Measurements from ENCODE around the gene RELB. TPM values are rescaled to one million over a fixed set of nuclear protein-coding genes. Genes with fewer than 3 reads are reported as not detected.

The RELB gene
- total and polyA plus RNA-seq, 12 donors: 2.0 to 39.1 (median 12.0) TPM

GRCh38 chr19:44973982-44974735 lies 27.1 kb upstream of the RELB start:
- H3K27me3 ChIP-seq: no peaks in the 10 kb centered on the region
- H3K4me1 ChIP-seq (replicated peaks in 1 of 2): peaks cover 8 to 29% of the 10 kb centered on the region in 2 donors
- no peak overlapping the region for H3K4me3 ChIP-seq
- H3K9me3 ChIP-seq (replicated peaks in 1 of 3): no peaks in the 10 kb centered on the region
- H3K27ac ChIP-seq: peak overlapping the region in 4 of 5 donors; percentile 70 to 92 (median 76)
- no peak for DNase-seq
- WGBS, 4 donors: 89 to 93% (median 91%) methylated on average over 15 to 21 of the region's 21 CpGs
- intact Hi-C loops (cut with DNase I): no loop called here
- no peak for TF ChIP-seq CTCF (IDR thresholded peaks at IDR 0.05)
- no peak for TF ChIP-seq POLR2A (IDR thresholded peaks at IDR 0.05)
- H3K36me3 ChIP-seq (replicated peaks in 1 of 2): peaks cover 0 to 61% of the 10 kb centered on the region in 2 donors

GRCh38 chr19:44974857-44975256 lies 26.4 kb upstream of the RELB start:
- 38 to 68% (median 54%) methylated on average over 5 of the region's 5 CpGs for WGBS, 4 donors
- peaks cover 0 to 67% of the 10 kb centered on the region in 2 donors for H3K36me3 ChIP-seq (replicated peaks in 1 of 2)
- intact Hi-C loops (cut with DNase I): no loop called here
- no peak overlapping the region for H3K4me3 ChIP-seq
- H3K9me3 ChIP-seq (replicated peaks in 1 of 3): no peaks in the 10 kb centered on the region
- peak overlapping the region; percentile 57 to 92 (median 74) for H3K27ac ChIP-seq
- H3K4me1 ChIP-seq (replicated peaks in 1 of 2): peaks cover 8 to 28% of the 10 kb centered on the region in 2 donors
- no peak for TF ChIP-seq POLR2A (IDR thresholded peaks at IDR 0.05)
- TF ChIP-seq CTCF (IDR thresholded peaks at IDR 0.05): no peak
- H3K27me3 ChIP-seq: no peaks in the 10 kb centered on the region
- peak in 2 of 7 donors; percentile 62 to 71 for DNase-seq

- Histone ChIP-seq H3K27ac (peak overlapping the region; percentile 57 to 92 (median 74)), H3K36me3 (replicated peaks in 1 of 2) (peaks cover 0 to 72% of the 10 kb centered on the region in 2 donors), H3K4me3 (no peak overlapping the region), H3K4me1 (replicated peaks in 1 of 2) (peaks cover 8 to 25% of the 10 kb centered on the region in 2 donors), H3K9me3 (replicated peaks in 1 of 3) (no peaks in the 10 kb centered on the region), H3K27me3 (no peaks in the 10 kb centered on the region)
- no peak for TF ChIP-seq CTCF (IDR thresholded peaks at IDR 0.05)
- no peak for TF ChIP-seq POLR2A (IDR thresholded peaks at IDR 0.05)
- intact Hi-C loops (cut with DNase I): no loop called here
- peak in 5 of 7 donors; percentile 56 to 75 (median 59) for DNase-seq
- 28 to 77% (median 59%) methylated on average over 4 of the region's 4 CpGs for WGBS, 4 donors
These were observed 25.8 kb upstream of the RELB start for GRCh38 chr19:44975444-44975843.

DNA sequence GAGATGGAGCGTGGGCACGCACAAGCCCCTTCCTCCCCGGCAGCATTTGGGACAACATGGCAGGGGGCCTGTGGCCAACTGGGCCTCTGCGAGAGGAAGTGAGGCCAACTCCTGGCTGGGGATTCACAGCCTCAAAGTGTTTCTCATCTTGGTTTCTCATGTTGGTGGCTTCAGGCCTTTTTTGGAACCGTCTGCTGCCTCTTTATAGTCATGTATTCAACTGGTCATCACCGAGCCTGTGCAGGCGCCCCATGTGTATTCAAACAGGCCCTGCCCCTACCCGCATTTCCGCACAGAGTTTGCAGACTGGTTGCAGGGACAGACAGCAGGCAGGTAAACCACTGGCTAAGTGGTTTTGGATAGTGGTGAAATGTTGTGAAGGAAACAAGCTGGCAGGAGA lies 17.3 kb upstream of the RELB start:
- Histone ChIP-seq H3K27ac (no peak overlapping the region), H3K9me3 (replicated peaks in 1 of 3) (no peaks in the 10 kb centered on the region), H3K4me1 (replicated peaks in 1 of 2) (peaks cover 7 to 8% of the 10 kb centered on the region in 2 donors), H3K36me3 (replicated peaks in 1 of 2) (peaks cover 0 to 82% of the 10 kb centered on the region in 2 donors), H3K4me3 (no peak overlapping the region), H3K27me3 (no peaks in the 10 kb centered on the region)
- DNase-seq: no peak
- intact Hi-C loops (cut with DNase I): no loop called here
- 90 to 96% (median 94%) methylated on average over 8 to 9 of the region's 9 CpGs for WGBS, 4 donors
- TF ChIP-seq CTCF (IDR thresholded peaks at IDR 0.05): no peak
- no peak for TF ChIP-seq POLR2A (IDR thresholded peaks at IDR 0.05)

Data from adrenal gland (tissue), 12 donors.